ENCODE results near the gene METTL25B.

METTL25B gene

GRCh38 chr1:156768610-156769295 is 40.5 kb downstream of the METTL25B start:
- DNase-seq, result no peak

- DNase-seq, result no peak
Observed at GRCh38 chr1:156772222-156772621, 44.0 kb downstream of the METTL25B start.

DNA sequence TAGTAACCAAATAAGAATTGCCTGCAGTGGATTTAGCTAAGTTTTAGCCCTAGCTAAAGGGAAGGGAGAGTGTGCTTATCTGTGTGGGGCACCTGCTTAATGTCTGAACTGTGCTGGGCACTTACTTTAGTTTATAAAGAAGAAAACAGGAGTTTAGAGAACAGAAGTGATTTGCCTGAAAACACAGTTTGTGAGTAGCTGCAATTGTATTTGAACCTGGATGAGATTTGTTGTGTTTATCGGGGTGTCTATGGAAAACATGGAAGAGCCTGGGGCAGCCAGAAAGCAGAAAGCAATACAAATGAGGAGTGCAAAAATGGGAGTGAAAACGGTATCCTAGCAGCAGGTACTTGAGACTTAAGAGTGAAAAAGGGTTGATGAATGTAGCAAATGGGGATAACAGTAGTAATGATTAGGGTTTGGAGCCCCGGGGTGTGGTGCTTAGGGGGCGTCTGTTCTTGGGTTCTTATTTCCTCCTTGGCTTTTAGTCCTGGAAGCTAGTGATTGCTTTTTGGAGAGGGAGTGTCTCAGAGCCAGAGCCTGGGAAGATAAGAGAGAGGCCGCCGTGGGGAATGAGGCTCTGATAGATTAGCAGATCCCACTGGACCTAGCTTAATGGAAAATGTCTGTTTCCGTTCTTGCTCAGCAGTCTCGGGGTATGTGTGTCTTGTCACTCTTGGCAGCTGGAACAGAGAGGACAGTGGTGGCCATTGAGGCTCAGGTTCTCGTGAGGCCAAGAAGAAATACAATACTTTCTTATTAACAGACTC is 44.6 kb downstream of the METTL25B start:
- DNase-seq, result no peak

DNA sequence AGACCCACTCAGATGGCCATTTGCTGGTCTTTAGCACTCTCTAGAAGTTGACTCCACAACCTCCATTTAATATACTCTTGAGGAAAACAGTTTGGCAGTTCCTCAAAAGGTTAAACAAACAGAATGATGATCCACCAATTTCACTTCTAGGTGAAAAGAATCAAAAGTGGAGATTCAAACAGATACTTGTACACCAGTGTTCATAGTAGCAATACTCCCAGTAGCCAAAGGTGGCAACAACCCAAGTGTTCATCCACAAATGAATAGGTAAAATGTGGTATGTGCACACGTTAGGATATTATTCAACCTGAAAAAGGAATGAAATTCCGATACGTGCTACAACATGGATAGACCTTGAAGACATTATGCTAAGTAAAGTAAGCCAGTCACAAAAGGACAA is 45.3 kb downstream of the METTL25B start:
- no peak for DNase-seq

GRCh38 chr1:156775799-156776198 is 47.5 kb downstream of the METTL25B start:
- DNase-seq, result no peak

DNA sequence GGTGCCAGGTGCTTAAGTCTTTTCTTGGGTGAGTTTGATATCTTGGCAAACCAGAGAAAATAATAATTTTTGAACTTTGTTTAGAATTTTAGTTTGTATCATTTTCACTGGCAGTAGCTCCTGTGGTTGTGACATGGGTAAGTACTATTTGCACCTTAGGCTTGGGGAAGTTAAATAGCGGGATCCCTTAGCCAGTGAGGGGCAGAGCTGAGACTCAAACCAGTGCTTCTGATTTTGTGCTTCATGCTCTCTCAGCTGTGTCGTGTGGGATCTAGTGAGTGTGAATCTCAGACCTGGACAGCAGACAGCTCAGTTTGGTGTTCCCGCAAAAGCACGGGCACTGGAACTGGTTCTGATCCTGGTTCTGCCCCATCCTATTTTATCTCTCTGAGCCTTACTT is 48.7 kb downstream of the METTL25B start:
- DNase-seq, result no peak

DNA sequence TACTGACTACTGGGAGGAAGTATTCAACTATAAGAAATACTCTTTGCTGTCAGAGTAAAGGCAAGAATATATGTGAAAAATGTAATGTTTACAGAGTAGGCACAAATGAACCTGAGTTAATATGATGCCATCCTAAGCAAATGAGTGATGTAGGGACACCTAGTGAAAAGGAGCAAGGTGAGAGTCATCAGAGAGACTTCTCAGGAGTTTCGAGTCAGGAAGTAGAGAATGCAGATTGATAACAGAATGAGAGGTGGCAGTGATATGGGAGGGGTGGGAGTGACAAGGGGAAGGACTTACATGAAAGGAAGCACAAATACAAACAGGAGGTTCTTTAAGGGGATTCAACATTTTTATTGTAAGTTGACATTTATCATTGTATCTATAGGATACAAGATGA is 49.3 kb downstream of the METTL25B start:
- DNase-seq, result no peak

GRCh38 chr1:156781585-156782186 is 53.4 kb downstream of the METTL25B start:
- DNase-seq, result no peak

GRCh38 chr1:156785458-156785857 is 57.2 kb downstream of the METTL25B start:
- DNase-seq, result no peak
